GDM1 (cell line): ENCODE results near the gene ELP1.
"Not testable (repeated sequence)": the region's sequence is repeated elsewhere in the genome, so short reads cannot be mapped to it uniquely, and the experiment has no call there.

Experiments used
- DNase-seq: peaks from one replicate; lab custom pipeline; 2025; lab: John Stamatoyannopoulos, UW

Gene ELP1

GRCh38 chr9:108924466-108924865, 9.5 kb downstream of the ELP1 start:
- no peak for DNase-seq

DNA sequence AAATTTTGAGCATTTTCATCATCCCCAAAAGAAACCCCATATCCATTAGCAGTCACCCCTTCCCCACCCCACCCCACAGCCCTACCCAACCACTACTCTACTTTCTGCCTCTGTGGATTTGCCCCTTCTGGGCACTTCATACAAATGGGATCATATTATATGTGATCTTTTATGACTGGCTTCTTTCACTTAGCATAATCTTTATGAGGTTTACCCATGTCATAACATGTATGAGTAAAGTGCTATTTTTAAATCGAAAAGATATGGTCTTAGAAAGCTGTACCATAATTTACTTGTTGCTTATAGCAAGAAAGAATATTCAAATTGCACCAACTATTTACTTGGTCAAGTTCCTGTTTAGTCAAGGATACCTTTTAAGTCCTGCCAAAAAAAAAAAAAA, 12.7 kb downstream of the ELP1 start:
- DNase-seq: no peak

- DNase-seq: not testable (repeated sequence)
Measured at GRCh38 chr9:108920401-108920800, 13.5 kb downstream of the ELP1 start.

- no peak for DNase-seq
Measured at GRCh38 chr9:108919517-108919916, 14.4 kb downstream of the ELP1 start.

GRCh38 chr9:108913391-108913790, 20.5 kb downstream of the ELP1 start:
- no peak for DNase-seq

GRCh38 chr9:108911820-108912219, 22.1 kb downstream of the ELP1 start:
- no peak for DNase-seq

DNA sequence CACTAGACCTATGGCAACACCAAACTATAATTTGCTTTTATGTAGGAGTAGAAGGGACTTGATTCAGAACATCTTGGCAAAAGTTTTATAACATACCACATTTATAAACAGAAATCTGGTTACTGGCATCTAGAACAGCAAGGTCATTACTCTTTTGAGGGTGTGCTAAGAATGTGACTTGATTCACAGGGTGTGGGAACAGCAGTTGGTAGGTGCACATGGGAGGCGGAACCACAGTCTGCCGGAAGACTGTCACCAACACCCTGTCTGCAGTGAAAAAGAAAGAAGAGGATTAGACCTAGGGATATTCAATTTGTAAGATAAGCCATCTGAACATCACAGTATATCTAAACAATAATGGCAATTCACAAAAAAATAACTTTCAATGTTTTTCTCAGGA, 23.0 kb downstream of the ELP1 start:
- DNase-seq: no peak

- DNase-seq: no peak
Measured at GRCh38 chr9:108910402-108910801, 23.5 kb downstream of the ELP1 start.

DNA sequence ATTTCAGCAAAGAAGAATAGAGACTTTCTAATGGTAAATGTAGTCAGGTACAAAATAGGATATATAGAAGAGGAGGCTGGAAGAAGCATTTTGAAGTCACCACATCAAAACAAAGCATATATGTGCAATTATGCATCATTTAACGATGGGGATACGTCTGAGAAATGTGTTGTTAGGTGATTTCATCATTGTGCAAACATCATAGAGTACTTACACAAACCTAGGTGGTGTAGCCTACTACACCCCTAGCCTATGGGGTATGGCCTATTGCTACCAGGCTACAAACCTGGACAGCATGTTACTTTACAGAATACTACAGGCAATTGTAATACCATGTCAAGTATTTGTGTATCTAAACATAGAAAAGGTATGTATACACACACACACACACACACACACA, 28.4 kb downstream of the ELP1 start:
- no peak for DNase-seq

DNA sequence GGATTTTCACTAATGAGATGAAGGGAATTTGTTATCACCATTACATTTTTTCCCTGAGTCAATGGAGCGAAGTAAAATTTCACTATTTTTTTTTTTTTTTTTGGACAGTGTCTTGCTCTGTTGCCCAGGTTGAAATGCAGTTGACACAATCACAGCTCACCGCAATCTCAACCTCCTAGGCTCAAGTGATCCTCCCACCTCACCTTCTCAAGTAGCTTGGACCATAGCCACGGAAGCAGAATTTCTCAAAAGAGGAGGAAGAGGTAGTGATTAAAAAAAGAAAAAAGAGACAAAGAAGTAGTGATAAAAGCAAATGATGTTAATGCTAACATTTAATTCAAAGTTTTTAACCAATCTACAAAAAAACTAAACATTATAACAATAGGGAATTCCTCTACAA, 29.8 kb downstream of the ELP1 start:
- DNase-seq: no peak

GRCh38 chr9:108903420-108904103, 30.4 kb downstream of the ELP1 start:
- no peak for DNase-seq

DNA sequence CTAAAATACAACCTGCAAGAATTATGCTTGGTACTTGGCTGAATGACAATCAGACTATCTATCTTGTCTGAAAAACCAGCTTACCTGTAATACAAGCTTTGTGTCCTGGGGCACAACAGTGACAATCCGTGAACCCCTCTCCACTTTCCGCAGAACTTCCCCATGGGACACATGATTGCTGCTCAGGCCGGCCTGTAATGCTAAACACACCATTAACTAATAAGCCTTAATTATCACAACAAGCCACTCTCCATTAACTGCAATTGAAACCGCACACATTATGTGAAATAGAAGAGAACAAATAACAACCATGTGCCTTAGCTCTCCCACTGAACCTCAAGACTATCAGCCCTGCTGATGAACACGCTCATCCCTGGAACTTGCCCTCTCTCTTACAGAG, 33.7 kb downstream of the ELP1 start:
- no peak for DNase-seq

GRCh38 chr9:108899023-108899695, 34.8 kb downstream of the ELP1 start:
- not testable (repeated sequence) for DNase-seq

GRCh38 chr9:108897324-108898096, 36.4 kb downstream of the ELP1 start:
- no peak for DNase-seq

GRCh38 chr9:108894225-108894997, 39.5 kb downstream of the ELP1 start:
- no peak for DNase-seq

DNA sequence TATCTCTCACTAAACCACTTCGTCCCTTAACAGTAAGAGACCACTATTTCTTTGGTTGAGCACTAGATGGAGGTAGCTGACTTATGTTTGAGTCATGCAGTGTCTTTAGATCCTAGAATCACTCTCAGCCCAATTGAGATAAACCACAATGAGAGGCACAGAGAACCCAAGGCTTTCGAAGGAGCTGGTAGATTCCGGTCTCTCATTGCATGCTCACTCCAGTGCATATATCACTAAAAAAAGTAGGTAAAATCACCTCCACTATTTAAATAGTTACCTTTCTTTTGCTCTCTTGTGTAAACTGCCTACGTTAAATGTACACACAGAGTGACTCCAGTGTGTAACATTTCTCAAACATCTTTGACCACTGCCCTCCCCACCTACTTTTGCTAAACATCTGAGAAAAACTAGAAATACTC, 44.3 kb downstream of the ELP1 start:
- DNase-seq: peak; percentile 0

DNA sequence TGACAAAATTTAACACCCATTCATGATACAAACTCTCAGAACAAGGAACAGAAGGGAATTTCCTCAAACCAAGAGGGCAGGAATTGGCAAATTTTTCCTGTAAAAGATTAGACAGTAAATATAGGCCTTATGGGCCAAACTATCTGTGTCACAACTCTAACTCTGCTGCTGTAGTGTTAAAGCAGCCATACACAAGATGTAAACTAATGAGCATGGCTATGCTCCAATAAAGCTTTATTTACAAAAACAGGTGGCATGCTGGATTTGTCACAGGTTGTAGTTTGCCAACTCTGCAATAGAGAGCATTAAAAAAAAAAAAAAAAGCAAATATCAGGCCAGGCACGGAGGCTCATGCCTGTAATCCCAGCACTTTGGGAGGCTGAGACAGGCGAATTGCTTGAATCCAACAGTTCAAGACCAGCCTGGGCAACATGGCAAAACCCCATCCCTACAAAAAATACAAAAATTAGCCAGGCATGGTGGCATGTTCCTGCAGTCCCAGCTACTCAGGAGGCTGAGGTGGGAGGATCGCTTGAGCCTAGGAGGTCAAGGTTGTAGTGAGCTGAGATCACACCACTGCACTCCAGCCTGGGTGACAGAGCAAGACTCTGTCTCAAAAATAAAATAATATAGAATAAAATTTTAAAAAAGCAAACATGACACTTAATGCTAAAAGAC, 47.2 kb downstream of the ELP1 start:
- DNase-seq: not testable (repeated sequence)

- DNase-seq: no peak
Measured at GRCh38 chr9:108885643-108886348, 48.1 kb downstream of the ELP1 start.

DNA sequence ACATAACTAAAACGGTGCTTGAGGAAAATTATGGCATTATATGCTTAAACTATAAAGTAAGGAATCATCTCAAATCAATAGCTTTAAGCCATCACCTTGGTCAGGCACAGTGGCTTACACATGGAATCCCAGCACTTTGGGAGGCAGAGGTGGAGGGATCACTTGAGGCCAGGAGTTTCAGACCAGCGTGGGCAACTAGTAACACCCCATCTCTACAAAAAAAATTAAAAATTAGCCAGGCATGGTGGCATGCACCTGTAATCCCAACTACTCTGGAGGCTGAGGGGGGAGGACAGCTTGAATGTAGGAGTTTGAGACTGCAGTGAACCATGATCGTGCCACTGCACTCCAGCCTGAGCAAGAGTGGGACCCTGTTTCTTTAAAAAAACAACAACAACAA, 49.2 kb downstream of the ELP1 start:
- DNase-seq: no peak

- no peak for DNase-seq
Measured at GRCh38 chr9:108883085-108883484, 50.8 kb downstream of the ELP1 start.
